ENCODE measurements around the gene CTNND1.

GRCh38 chr11:57770793-57771192 is 9.2 kb downstream of the CTNND1 start:
- TF ChIP-seq, protein P1, sequence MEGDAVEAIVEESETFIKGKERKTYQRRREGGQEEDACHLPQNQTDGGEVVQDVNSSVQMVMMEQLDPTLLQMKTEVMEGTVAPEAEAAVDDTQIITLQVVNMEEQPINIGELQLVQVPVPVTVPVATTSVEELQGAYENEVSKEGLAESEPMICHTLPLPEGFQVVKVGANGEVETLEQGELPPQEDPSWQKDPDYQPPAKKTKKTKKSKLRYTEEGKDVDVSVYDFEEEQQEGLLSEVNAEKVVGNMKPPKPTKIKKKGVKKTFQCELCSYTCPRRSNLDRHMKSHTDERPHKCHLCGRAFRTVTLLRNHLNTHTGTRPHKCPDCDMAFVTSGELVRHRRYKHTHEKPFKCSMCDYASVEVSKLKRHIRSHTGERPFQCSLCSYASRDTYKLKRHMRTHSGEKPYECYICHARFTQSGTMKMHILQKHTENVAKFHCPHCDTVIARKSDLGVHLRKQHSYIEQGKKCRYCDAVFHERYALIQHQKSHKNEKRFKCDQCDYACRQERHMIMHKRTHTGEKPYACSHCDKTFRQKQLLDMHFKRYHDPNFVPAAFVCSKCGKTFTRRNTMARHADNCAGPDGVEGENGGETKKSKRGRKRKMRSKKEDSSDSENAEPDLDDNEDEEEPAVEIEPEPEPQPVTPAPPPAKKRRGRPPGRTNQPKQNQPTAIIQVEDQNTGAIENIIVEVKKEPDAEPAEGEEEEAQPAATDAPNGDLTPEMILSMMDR (conservative IDR thresholded peaks at IDR 0.05; ENCODE audit: low read length) = no peak
- TF ChIP-seq EZH2phosphoT487 (IDR thresholded peaks at IDR 0.05; ENCODE audit: borderline replicate concordance, low read depth, low read length) = no peak
